K562 (cell line): ENCODE results near the gene HRC. TPM values are rescaled to one million over a fixed set of nuclear protein-coding genes. Genes with fewer than 3 reads are reported as not detected.

Experiments used
- DMBX1 ChIP-seq: fragments of 250-450 bp; sonication (Bioruptor Pico); IDR thresholded peaks from 2 replicates; pipeline ENCODE4 v1.8.0; 2022; ENCODE audit warnings: inconsistent platforms, mild to moderate bottlenecking, moderate library complexity, borderline replicate concordance
- ELF4 ChIP-seq: fragments of 450-650 bp; formaldehyde crosslinking; IDR thresholded peaks from 2 replicates; pipeline ENCODE4 v1.4.0; 2022; ENCODE audit warnings: missing genetic modification characterization
- EWSR1 ChIP-seq: fragments of 450-650 bp; IDR thresholded peaks from 2 replicates; pipeline ENCODE4 v1.6.1; 2018; ENCODE audit warnings: borderline replicate concordance, mild to moderate bottlenecking, low read depth, moderate library complexity; ENCODE audit not compliant: partially characterized antibody
- GTF3C2 ChIP-seq: IDR thresholded peaks from 3 replicates; pipeline ENCODE4 v1.6.1; 2011; ENCODE audit warnings: borderline replicate concordance, mild to moderate bottlenecking, moderate library complexity; ENCODE audit not compliant: insufficient read length; ENCODE audit errors: extremely low read depth
- HIVEP1 ChIP-seq: fragments of 250-450 bp; sonication (Bioruptor Pico); IDR thresholded peaks from 2 replicates; pipeline ENCODE4 v1.4.0; 2020; ENCODE audit warnings: mild to moderate bottlenecking
- LCOR ChIP-seq: sonication (generic); formaldehyde crosslinking; IDR thresholded peaks from 2 replicates; pipeline ENCODE4 v1.8.0; 2022; ENCODE audit warnings: mild to moderate bottlenecking, missing genetic modification reagents
- MTA1 ChIP-seq: fragments of 450-650 bp; IDR thresholded peaks from 2 replicates; pipeline ENCODE4 v1.6.1; 2017; ENCODE audit warnings: borderline replicate concordance
- PRDM10 ChIP-seq: fragments of 450-650 bp; IDR thresholded peaks from 2 replicates; pipeline ENCODE4 v1.6.1; 2018; ENCODE audit not compliant: partially characterized antibody
- TCF15 ChIP-seq: fragments of 250-450 bp; sonication (Bioruptor Pico); IDR thresholded peaks from 2 replicates; pipeline ENCODE4 v1.8.0; 2022; ENCODE audit warnings: moderate library complexity, mild to moderate bottlenecking, inconsistent platforms
- U2AF1 ChIP-seq: fragments of 200-400 bp; formaldehyde crosslinking; optimal IDR thresholded peaks from 2 replicates; pipeline ENCODE3; 2017; ENCODE audit warnings: mild to moderate bottlenecking, low read depth, low read length, moderate library complexity
- ZMIZ1 ChIP-seq, 2 experiments: fragments of 150-350 bp in 1 of 2; IDR thresholded peaks; 2 replicates each; pipeline ENCODE4 v1.6.1; 2012 to 2016; ENCODE audit warnings: low read depth in 2 of 2, low read length in 2 of 2, mild to moderate bottlenecking in 1 of 2, moderate library complexity in 1 of 2
- ZNF175 ChIP-seq: fragments of 200-800 bp; sonication (Bioruptor generic); IDR thresholded peaks from 2 replicates; pipeline ENCODE4 v1.6.1; 2016; ENCODE audit warnings: low read depth, mild to moderate bottlenecking, missing genetic modification characterization, missing compliant biosample characterization
- ZNF511 ChIP-seq: sonication (generic); formaldehyde crosslinking; IDR thresholded peaks from 2 replicates; pipeline ENCODE4 v1.8.0; 2022; ENCODE audit warnings: mild to moderate bottlenecking, missing genetic modification reagents
- ZNF699 ChIP-seq: fragments of 250-450 bp; sonication (Bioruptor Pico); IDR thresholded peaks from 2 replicates; pipeline ENCODE4 v1.8.0; 2021; ENCODE audit warnings: mild to moderate bottlenecking, moderate library complexity; ENCODE audit not compliant: insufficient replicate concordance
- ZNF780A ChIP-seq: fragments of 250-450 bp; sonication (Bioruptor Pico); IDR thresholded peaks from 2 replicates; pipeline ENCODE4 v1.5.0; 2021; ENCODE audit warnings: mild to moderate bottlenecking
- polyA plus RNA-seq, 8 experiments: library from polyadenylated mRNA; depleted of rRNA in 4 of 8; stranded (reverse) in 5 of 8; unstranded in 3 of 8; fragments of >200 nt; fragmentation: Nextera tagmentation in 2 of 8; fragmentation: Illumina TruSeq in 1 of 8; extraction: Ambion mirVana in 2 of 8; extraction: Trizol in 1 of 8; gene quantifications; 2 replicates each; pipeline versions ENCODE4 v1.2.1 to v1.2.3, GENCODE V29; 2011 to 2014; ENCODE audit warnings: inconsistent platforms in 1 of 8, missing spikeins in 1 of 8
- total RNA-seq, 7 experiments: library from RNA; depleted of rRNA in 6 of 7; stranded (reverse); fragments of >200 nt in 6 of 7; fragmentation: Illumina TruSeq in 2 of 7; extraction: Trizol in 2 of 7; gene quantifications; 2 replicates each; pipeline versions ENCODE4 v1.2.1 to v1.2.3, GENCODE V29; 2011 to 2021; ENCODE audit warnings: low replicate concordance in 1 of 7

HRC gene
- total and polyA plus RNA-seq, 9 of the 15 experiments (the other 6 are each of a cell fraction or from before 2014, with no cell fraction given): 0.66 to 18.7 (median 13.1) TPM

GRCh38 chr19:49145573-49146407, 9.4 kb downstream of the HRC start (continued):
- TF ChIP-seq GTF3C2 (no peak), ZNF175 (CRISPR knock-in tag) (no peak), PRDM10 (peak; percentile 99), ZNF699 (CRISPR knock-in tag) (no peak), EWSR1 (no peak), ZNF511 (CRISPR knock-in tag) (no peak), MTA1 (no peak), HIVEP1 (CRISPR knock-in tag) (no peak), ZNF780A (CRISPR knock-in tag) (no peak), TCF15 (CRISPR knock-in tag) (no peak), LCOR (CRISPR knock-in tag) (0 out of 2 replicates have a peak, but pooled peaks have one; percentile 48), ZMIZ1 (IDR thresholded peaks at IDR 0.05; ENCODE audit: low read depth in 2 of 2, low read length in 2 of 2) (peak in 1 of 2 experiments; percentile 38; a peak in 1 of 4 replicates), U2AF1 (no peak), DMBX1 (CRISPR knock-in tag) (no peak), ELF4 (no peak)
